Stimulated activated CD8-positive, alpha-beta memory T cell treated with anti-CD3 and anti-CD28 coated beads, Interleukin-7, amount 100 ng/mL, for 48 hours (primary cell): ENCODE results near the gene CISD3.

ENCODE experiments used
- DNase-seq, 2 donors: peaks; one replicate each; pipeline ENCODE4 v3.0.0-alpha.2; 2020; ENCODE audit warnings: low read depth in 1 of 2; ENCODE audit errors: extremely low read depth in 1 of 2

CISD3 gene

GRCh38 chr17:38742411-38743308 is 12.5 kb downstream of the CISD3 start:
- no peak for DNase-seq

- no peak for DNase-seq
Measured at GRCh38 chr17:38743556-38744171, 13.5 kb downstream of the CISD3 start.

- DNase-seq: no peak
Measured at GRCh38 chr17:38745545-38745944, 15.4 kb downstream of the CISD3 start.

- DNase-seq: no peak
Measured at GRCh38 chr17:38746004-38746848, 16.1 kb downstream of the CISD3 start.

GRCh38 chr17:38746849-38747462 is 16.8 kb downstream of the CISD3 start:
- DNase-seq: no peak

- DNase-seq: no peak
Measured at GRCh38 chr17:38747463-38748148, 17.5 kb downstream of the CISD3 start.

- DNase-seq: no peak
Measured at GRCh38 chr17:38748149-38748891, 18.2 kb downstream of the CISD3 start, which contains the start of gene PCGF2. PCGF2 (minus strand) TSS chr17:38748336; CDS start chr17:38740402, 7,934 bp downstream.

- DNase-seq: no peak
Measured at GRCh38 chr17:38748892-38749222, 18.7 kb downstream of the CISD3 start.

GRCh38 chr17:38749223-38750043 is 19.3 kb downstream of the CISD3 start:
- DNase-seq: no peak

- no peak for DNase-seq
Measured at GRCh38 chr17:38750044-38750311, 19.8 kb downstream of the CISD3 start.

- no peak for DNase-seq
Measured at GRCh38 chr17:38750312-38751121, 20.4 kb downstream of the CISD3 start.

- no peak for DNase-seq
Measured at GRCh38 chr17:38751144-38751807, 21.1 kb downstream of the CISD3 start.

- DNase-seq: peak; percentile 54 to 62
Measured at GRCh38 chr17:38751808-38752307, 21.7 kb downstream of the CISD3 start.

GRCh38 chr17:38752308-38753070 is 22.3 kb downstream of the CISD3 start, which contains the start of gene PSMB3:
PSMB3 (plus strand) TSS chr17:38752741; CDS start chr17:38752827, 86 bp downstream.
- peak; percentile 93 to 98 for DNase-seq

GRCh38 chr17:38753071-38753506 is 22.9 kb downstream of the CISD3 start:
- no peak for DNase-seq

GRCh38 chr17:38761612-38762011 is 31.5 kb downstream of the CISD3 start:
- DNase-seq: no peak

GRCh38 chr17:38762231-38762630 is 32.1 kb downstream of the CISD3 start:
- DNase-seq: no peak
